SU-DHL-6 (cell line): ENCODE data around the gene NOPCHAP1.
"Not testable (repeated sequence)": the region's sequence is repeated elsewhere in the genome, so short reads cannot be mapped to it uniquely, and the experiment has no call there.

Experiments used
- H2AFZ ChIP-seq: fragments of 200-600 bp; sonication (generic); 2 replicates; pipeline ENCODE4 v1.6.1; 2014; ENCODE audit warnings: low read depth, mild to moderate bottlenecking, moderate library complexity, mixed read lengths, antibody characterized with exemption, low read length; ENCODE audit not compliant: severe bottlenecking
- H3F3A ChIP-seq: fragments of 200-600 bp; shearing (Covaris generic); 2 replicates; pipeline ENCODE4 v1.6.0; 2016; ENCODE audit warnings: antibody characterized with exemption, mild to moderate bottlenecking; ENCODE audit not compliant: insufficient read depth
- H3K27ac ChIP-seq: fragments of 200-600 bp; sonication (generic); 2 replicates; pipeline ENCODE4 v1.5.1; 2016; ENCODE audit warnings: low read depth, mild to moderate bottlenecking, low read length, moderate library complexity, mixed read lengths
- H3K27me3 ChIP-seq: fragments of 200-600 bp; sonication (generic), shearing (Covaris generic); 2 replicates; pipeline ENCODE4 v1.6.0; 2014; ENCODE audit warnings: mild to moderate bottlenecking, low read length
- H3K36me3 ChIP-seq: fragments of 200-600 bp; sonication (generic); 2 replicates; pipeline ENCODE4 v1.6.1; 2014; ENCODE audit warnings: mild to moderate bottlenecking, low read length, mixed read lengths
- H3K4me2 ChIP-seq: fragments of 300-600, 200-600 bp; shearing (Covaris generic), sonication (generic); 2 replicates; pipeline ENCODE4 v1.6.0; 2014; ENCODE audit warnings: low read length, low read depth, mild to moderate bottlenecking; ENCODE audit not compliant: poor library complexity, severe bottlenecking
- H3K4me3 ChIP-seq: fragments of 200-600 bp; sonication (generic); 2 replicates; pipeline ENCODE4 v1.5.1; 2014; ENCODE audit warnings: antibody characterized with exemption, low read length, mild to moderate bottlenecking, mixed read lengths; ENCODE audit not compliant: insufficient read depth, poor library complexity, severe bottlenecking
- H3K79me2 ChIP-seq: fragments of 200-600 bp; sonication (generic); 2 replicates; pipeline ENCODE4 v1.6.1; 2014; ENCODE audit warnings: mild to moderate bottlenecking, low read length, moderate library complexity; ENCODE audit not compliant: insufficient read depth
- H3K9ac ChIP-seq: fragments of 200-600 bp; sonication (generic); 2 replicates; pipeline ENCODE4 v1.7.0; 2014; ENCODE audit warnings: mild to moderate bottlenecking, low read length
- H3K9me2 ChIP-seq: fragments of 200-600 bp; sonication (generic); replicated peaks from 2 replicates; pipeline ENCODE4 v1.6.1; 2014; ENCODE audit warnings: low read length; ENCODE audit not compliant: insufficient read depth
- H3K9me3 ChIP-seq: fragments of 200-600 bp; sonication (generic); 2 replicates; pipeline ENCODE4 v1.6.1; 2014; ENCODE audit warnings: low read length, mixed read lengths; ENCODE audit not compliant: insufficient read depth
- H4K20me1 ChIP-seq: fragments of 200-600 bp; sonication (generic); 2 replicates; pipeline ENCODE4 v1.6.1; 2014; ENCODE audit warnings: low read depth, mild to moderate bottlenecking, antibody characterized with exemption, low read length, moderate library complexity, mixed read lengths
- EZH2phosphoT487 ChIP-seq: fragments of 200-600 bp; sonication (generic), shearing (Covaris generic); conservative IDR thresholded peaks from 2 replicates; pipeline ENCODE4 v1.6.1; 2018; ENCODE audit warnings: mild to moderate bottlenecking, antibody characterized with exemption, low read length, moderate library complexity, mixed read lengths
- TF ChIP-seq, protein P1 (sequence below): fragments of 200-600 bp; sonication (generic); IDR thresholded peaks from one replicate; pipeline ENCODE4 v1.5.1; 2017; ENCODE audit warnings: antibody characterized with exemption, mild to moderate bottlenecking, low read length, moderate library complexity; ENCODE audit not compliant: insufficient read depth, poor library complexity, severe bottlenecking

Gene NOPCHAP1

GRCh38 chr12:104941454-104941853, 44.7 kb upstream of the NOPCHAP1 start:
- no peak overlapping the region for H3K4me2 ChIP-seq
- H3K4me3 ChIP-seq, result no peak overlapping the region
- H3K9me3 ChIP-seq, result no peaks in the 10 kb centered on the region
- H3K9ac ChIP-seq, result no peak overlapping the region
- TF ChIP-seq EZH2phosphoT487, result no peak
- TF ChIP-seq, protein P1, sequence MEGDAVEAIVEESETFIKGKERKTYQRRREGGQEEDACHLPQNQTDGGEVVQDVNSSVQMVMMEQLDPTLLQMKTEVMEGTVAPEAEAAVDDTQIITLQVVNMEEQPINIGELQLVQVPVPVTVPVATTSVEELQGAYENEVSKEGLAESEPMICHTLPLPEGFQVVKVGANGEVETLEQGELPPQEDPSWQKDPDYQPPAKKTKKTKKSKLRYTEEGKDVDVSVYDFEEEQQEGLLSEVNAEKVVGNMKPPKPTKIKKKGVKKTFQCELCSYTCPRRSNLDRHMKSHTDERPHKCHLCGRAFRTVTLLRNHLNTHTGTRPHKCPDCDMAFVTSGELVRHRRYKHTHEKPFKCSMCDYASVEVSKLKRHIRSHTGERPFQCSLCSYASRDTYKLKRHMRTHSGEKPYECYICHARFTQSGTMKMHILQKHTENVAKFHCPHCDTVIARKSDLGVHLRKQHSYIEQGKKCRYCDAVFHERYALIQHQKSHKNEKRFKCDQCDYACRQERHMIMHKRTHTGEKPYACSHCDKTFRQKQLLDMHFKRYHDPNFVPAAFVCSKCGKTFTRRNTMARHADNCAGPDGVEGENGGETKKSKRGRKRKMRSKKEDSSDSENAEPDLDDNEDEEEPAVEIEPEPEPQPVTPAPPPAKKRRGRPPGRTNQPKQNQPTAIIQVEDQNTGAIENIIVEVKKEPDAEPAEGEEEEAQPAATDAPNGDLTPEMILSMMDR, result no peak
- no peak overlapping the region for H3K27ac ChIP-seq
- no peaks in the 10 kb centered on the region for H4K20me1 ChIP-seq
- H3K27me3 ChIP-seq, result no peaks in the 10 kb centered on the region
- H3F3A ChIP-seq, result no peaks in the 10 kb centered on the region
- H3K79me2 ChIP-seq, result no peaks in the 10 kb centered on the region
- H3K9me2 ChIP-seq, result no peaks in the 10 kb centered on the region
- no peaks in the 10 kb centered on the region for H3K36me3 ChIP-seq
- H2AFZ ChIP-seq, result no peak overlapping the region

- Histone ChIP-seq H3K9me2 (no peaks in the 10 kb centered on the region), H3K27ac (no peak overlapping the region), H3K36me3 (no peaks in the 10 kb centered on the region), H3K79me2 (no peaks in the 10 kb centered on the region), H3F3A (no peaks in the 10 kb centered on the region), H3K4me3 (no peak overlapping the region), H3K9ac (no peak overlapping the region), H3K27me3 (no peaks in the 10 kb centered on the region), H3K9me3 (no peaks in the 10 kb centered on the region), H4K20me1 (no peaks in the 10 kb centered on the region), H2AFZ (no peak overlapping the region), H3K4me2 (no peak overlapping the region)
- no peak for TF ChIP-seq EZH2phosphoT487
- TF ChIP-seq, protein P1, result no peak
These were observed 44.0 kb upstream of the NOPCHAP1 start for GRCh38 chr12:104942075-104942474.

DNA sequence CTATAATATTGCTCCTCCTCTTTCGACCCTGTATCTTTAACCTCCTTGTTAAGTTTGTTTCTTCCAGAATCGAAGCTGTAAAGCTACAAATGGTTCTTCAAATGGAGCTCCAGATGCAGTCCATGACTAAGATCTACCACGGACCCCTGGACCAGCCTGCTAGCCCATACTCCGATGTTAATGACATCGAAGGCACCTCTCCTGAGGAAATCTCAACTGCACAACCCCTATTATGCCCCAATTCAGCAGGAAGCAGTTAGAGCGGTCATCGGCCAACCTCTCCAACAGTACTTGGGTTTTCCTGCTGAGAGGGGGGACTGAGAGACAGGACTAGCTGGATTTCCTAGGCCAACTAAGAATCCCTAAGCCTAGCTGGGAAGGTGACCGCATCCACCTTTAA, 42.7 kb upstream of the NOPCHAP1 start:
- H3K27me3 ChIP-seq, H2AFZ ChIP-seq, H3K4me2 ChIP-seq, H3F3A ChIP-seq, H3K27ac ChIP-seq, H3K9ac ChIP-seq, H3K9me2 ChIP-seq, H3K79me2 ChIP-seq, H4K20me1 ChIP-seq, H3K9me3 ChIP-seq, H3K4me3 ChIP-seq, H3K36me3 ChIP-seq: not testable (repeated sequence)

DNA sequence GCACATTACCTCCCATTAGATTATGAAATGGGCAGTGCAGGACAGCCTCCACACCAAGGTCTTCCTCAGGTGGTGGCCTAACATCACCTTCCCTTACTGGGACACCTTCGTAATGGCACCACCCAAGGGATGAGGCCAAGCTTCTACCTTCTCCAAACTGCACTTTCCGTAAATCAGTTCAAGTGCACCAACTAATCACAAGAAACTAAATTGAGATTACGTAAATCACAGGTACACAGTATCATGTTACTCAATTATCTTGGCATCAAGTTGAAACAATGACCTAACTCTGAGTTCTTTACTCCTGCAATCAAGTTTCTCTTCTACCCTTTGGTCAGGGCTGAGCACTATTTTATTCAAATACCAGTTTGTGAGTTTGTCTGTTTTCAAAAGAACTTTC, 41.9 kb upstream of the NOPCHAP1 start:
- H2AFZ ChIP-seq, result no peak overlapping the region
- no peak overlapping the region for H3K4me2 ChIP-seq
- no peaks in the 10 kb centered on the region; the same call in 1 of the 2 replicates for H3K79me2 ChIP-seq
- no peak overlapping the region for H3K4me3 ChIP-seq
- no peaks in the 10 kb centered on the region for H3K9me2 ChIP-seq
- no peaks in the 10 kb centered on the region for H3K36me3 ChIP-seq
- no peaks in the 10 kb centered on the region for H3K9me3 ChIP-seq
- H3K9ac ChIP-seq, result no peak overlapping the region
- TF ChIP-seq EZH2phosphoT487, result no peak
- TF ChIP-seq, protein P1, result no peak
- H3K27me3 ChIP-seq, result no peaks in the 10 kb centered on the region
- no peak overlapping the region for H3K27ac ChIP-seq
- no peaks in the 10 kb centered on the region for H4K20me1 ChIP-seq
- H3F3A ChIP-seq, result no peaks in the 10 kb centered on the region

- H3K9me3 ChIP-seq, H3K79me2 ChIP-seq, H3F3A ChIP-seq, H3K4me3 ChIP-seq, H3K27me3 ChIP-seq, H2AFZ ChIP-seq, H4K20me1 ChIP-seq, H3K27ac ChIP-seq, H3K36me3 ChIP-seq, H3K9ac ChIP-seq, H3K9me2 ChIP-seq, H3K4me2 ChIP-seq: not testable (repeated sequence)
These were observed 37.4 kb upstream of the NOPCHAP1 start for GRCh38 chr12:104948716-104949115.
